Measurements from ENCODE around the gene ESPNL.
"Not testable (repeated sequence)": the region's sequence is repeated elsewhere in the genome, so short reads cannot be mapped to it uniquely, and the experiment has no call there.

ESPNL gene, protein sequence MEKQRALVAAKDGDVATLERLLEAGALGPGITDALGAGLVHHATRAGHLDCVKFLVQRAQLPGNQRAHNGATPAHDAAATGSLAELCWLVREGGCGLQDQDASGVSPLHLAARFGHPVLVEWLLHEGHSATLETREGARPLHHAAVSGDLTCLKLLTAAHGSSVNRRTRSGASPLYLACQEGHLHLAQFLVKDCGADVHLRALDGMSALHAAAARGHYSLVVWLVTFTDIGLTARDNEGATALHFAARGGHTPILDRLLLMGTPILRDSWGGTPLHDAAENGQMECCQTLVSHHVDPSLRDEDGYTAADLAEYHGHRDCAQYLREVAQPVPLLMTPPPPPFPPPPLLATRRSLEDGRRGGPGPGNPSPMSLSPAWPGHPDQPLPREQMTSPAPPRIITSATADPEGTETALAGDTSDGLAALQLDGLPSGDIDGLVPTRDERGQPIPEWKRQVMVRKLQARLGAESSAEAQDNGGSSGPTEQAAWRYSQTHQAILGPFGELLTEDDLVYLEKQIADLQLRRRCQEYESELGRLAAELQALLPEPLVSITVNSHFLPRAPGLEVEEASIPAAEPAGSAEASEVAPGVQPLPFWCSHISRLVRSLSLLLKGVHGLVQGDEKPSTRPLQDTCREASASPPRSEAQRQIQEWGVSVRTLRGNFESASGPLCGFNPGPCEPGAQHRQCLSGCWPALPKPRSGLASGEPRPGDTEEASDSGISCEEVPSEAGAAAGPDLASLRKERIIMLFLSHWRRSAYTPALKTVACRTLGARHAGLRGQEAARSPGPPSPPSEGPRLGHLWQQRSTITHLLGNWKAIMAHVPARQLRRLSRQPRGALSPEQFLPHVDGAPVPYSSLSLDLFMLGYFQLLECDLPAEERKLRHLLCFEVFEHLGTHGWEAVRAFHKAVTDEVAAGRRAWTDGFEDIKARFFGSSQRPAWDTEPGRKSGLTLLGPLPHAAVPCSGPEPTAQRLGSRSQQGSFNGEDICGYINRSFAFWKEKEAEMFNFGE

DNA sequence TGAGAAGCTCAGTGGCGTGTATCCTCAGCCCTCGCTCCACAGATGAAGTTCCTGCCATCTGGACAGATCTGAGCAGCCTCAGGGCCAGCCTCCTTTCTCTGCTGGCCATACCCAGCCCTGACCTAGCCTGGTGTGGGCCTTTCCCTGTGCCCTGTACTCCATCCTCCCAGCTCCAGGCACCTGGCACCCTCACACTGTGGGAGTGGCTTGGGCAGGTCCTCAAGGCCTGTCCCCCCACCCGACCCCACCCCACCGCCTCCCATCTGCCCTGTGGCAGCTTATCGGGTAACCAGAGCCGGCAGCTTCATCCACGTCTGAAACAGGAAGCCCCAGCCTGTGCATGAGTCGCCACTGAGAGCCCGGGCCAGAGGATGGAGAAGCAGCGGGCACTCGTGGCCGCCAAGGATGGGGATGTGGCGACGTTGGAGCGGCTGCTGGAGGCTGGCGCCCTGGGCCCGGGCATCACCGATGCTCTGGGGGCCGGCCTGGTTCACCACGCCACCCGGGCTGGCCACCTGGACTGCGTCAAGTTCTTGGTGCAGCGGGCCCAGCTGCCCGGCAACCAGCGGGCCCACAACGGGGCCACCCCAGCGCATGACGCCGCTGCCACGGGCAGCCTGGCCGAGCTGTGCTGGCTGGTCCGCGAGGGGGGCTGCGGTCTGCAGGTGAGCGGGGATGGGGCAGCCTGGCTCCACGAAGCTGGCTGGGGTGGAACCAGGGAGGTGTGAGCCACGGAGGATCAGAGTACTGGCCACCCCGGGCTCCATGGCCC, at the start of gene ESPNL:
ESPNL (plus strand) TSS at position 292 of the 772 bp plus-strand sequence; CDS start at position 372, 80 bp downstream.
- peak; percentile 44 to 52 for DNase-seq
- TF ChIP-seq POLR2A (IDR thresholded peaks at IDR 0.05; ENCODE audit: low read length) (no peak), GATA1 (IDR thresholded peaks at IDR 0.05; ENCODE audit: low read depth, low read length) (no peak)

DNA sequence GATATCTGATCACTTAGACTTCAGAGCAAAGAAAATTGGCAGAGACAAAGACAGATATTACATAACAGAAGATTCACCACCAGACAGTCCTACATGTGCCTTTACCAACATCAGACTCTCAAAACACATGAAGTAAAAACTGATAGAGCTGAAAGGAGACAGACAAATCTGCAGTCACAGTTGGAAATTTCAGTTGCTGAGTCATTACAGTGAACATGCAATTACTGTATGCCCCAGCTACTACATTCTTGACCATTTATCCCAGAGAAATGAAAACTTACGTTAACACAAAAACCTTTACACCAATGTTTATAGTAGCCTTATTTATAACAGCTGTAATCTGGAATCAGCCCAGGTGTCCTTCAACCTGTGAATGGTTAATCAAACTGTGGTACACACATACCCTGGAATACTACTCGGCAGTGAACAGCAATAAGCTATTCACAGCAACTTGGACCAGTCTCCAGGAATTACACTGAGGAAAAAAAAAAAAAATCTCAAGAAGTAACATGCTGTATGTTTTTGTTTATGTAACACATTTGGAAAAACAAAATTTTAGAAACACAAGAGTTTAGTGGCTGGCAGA, 46.9 kb upstream of the ESPNL start:
- TF ChIP-seq POLR2A (IDR thresholded peaks at IDR 0.05; ENCODE audit: low read length) = no peak
- TF ChIP-seq GATA1 (IDR thresholded peaks at IDR 0.05; ENCODE audit: low read depth, low read length) = no peak
- peak; percentile 61 to 74 for DNase-seq

DNA sequence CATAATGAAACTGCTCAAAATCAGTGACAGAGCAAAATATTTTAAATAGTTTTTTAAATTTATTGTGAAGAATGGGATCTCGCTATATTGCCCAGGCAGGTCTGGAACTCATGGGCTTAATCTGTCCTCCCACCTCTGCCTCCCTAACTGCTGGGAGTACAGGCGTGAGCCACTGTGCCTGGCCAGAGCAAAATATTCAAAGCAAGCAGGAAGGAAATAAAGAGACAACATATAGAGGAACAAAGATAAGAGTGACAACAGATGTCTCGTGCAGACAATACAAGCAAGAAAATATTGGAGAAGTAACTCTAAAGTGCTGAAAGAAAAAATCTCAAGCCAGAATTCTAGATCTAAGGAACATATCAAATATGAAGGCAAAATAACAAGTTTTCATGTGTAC, 44.3 kb upstream of the ESPNL start:
- no peak for DNase-seq

DNA sequence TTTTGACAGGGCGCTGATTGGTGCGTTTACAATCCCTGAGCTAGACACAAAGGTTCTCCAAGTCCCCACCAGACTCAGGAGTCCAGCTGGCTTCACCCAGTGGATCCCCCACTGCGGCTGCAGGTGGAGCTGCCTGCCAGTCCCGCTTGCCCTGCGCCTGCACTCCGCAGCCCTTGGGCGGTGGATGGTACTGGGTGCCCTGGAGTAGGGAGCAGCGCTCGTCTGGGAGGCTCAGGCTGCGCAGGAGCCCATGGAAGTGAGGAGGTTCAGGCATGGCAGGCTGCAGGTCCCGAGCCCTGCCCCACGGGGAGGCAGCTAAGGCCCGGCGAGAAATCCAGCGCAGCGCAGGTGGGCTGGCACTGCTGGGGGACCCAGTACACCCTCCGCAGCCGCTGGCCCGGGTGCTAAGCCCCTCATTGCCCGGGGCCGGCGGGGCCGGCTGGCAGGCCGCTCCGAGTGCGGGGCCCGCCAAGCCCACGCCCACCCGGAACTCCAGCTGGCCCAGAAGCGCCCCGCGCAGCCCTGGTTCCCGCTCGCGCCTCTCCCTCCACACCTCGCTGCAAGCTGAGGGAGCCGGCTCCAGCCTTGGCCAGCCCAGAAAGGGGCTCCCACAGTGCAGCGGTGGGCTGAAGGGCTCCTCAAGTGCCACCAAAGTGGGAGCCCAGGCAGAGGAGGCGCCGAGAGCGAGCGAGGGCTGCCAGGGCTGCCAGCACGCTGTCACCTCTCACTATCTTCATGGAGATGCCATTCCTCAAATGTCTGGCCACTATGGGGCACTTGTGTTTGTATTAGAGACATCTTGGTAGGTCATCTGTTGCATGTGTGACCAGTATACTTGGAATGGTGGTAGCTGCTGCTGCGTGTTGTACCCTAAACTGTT, 42.2 kb upstream of the ESPNL start:
- DNase-seq = not testable (repeated sequence)

More for the DNA sequence above, 44.3 kb upstream of the ESPNL start:
- TF ChIP-seq POLR2A (IDR thresholded peaks at IDR 0.05; ENCODE audit: low read length) = no peak
- no peak for TF ChIP-seq GATA1 (IDR thresholded peaks at IDR 0.05; ENCODE audit: low read depth, low read length)

DNA sequence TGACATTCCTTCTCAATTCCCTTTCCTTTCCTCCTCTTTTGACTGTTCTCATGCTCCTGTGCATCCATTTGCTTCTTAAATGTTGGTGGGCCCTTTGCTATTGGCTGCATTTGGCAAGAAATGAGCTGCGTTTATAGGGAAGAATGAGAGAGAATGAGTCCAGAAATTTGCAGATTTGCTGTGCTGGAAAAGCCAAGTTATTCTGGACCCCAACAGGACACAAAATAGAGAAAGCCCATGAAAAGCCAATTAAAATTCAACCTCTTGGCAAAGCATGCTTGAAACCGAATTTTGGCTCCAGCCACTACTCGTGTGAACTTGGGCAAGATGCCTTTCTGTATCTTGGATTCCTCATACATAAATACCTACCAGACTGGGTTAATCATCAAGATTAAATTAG, 40.6 kb upstream of the ESPNL start:
- no peak for TF ChIP-seq POLR2A (IDR thresholded peaks at IDR 0.05; ENCODE audit: low read length)
- TF ChIP-seq GATA1 (IDR thresholded peaks at IDR 0.05; ENCODE audit: low read depth, low read length) = no peak
- DNase-seq = no peak

DNA sequence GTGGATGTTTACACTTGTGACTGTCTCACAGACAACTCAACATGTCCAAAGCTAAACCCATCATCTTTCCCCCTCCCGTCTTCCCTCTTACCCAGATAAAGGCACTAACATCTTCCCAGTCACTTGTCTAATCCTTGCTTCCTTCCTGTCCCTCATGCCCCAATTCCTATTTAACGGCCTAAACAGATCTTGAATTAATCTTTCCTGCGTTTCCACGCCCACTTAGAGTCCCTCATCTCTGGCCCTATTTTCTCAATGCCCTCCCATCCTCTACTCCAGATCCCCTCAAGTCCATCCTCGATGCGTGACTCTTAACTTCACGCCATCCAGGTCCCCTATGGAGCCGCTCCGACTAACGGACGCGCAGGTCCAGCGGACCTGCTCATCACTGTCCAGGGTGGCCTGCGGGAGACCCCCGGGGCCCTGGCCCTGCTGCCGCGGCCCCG, 40.0 kb upstream of the ESPNL start:
- TF ChIP-seq GATA1 (IDR thresholded peaks at IDR 0.05; ENCODE audit: low read depth, low read length) (no peak), POLR2A (IDR thresholded peaks at IDR 0.05; ENCODE audit: low read length) (no peak)
- peak in 1 of 2 experiments; percentile 73 for DNase-seq

DNA sequence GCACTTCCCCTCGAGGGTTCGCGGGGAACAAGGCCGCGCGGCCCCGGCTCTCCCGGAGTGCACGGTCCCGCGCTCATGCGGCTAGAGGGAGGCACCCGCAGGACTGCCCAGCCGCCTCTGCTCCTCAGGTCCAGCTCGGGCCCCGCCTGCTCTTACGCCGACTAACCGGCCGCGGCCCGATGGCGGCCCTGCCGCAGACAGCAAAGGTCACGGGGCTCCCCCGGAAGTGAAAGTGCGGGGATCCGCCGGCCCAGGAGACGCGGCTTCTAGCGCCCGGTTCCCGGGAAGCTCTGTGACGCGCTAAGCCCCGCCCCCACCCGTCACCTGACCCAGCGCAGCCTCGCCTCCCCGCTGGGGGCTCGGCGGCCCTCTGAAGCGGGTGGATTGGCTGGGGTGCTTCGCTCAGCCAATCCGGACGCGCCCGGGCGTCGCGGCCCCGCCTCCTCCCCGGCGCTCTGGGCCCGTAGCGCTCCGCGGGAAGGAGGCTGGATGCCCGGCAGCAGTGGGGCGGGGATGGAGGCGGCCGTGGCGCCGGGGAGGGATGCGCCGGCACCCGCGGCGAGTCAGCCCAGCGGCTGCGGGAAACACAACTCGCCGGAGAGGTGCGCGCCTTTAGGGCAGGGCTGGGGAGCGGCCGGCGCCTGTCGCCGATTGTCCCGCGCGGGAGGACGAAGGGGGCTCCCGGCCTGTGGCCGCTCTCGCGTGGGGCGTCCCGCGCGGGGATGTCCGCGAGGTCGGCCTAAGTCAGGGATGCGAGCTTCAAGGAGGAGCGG, 39.4 kb upstream of the ESPNL start, which contains the start of gene SCLY:
SCLY (plus strand) TSS at position 460 of the 773 bp plus-strand sequence; CDS start at position 514, 54 bp downstream.
- DNase-seq = peak; percentile 98 to 99
- TF ChIP-seq GATA1 (IDR thresholded peaks at IDR 0.05; ENCODE audit: low read depth, low read length) (no peak), POLR2A (IDR thresholded peaks at IDR 0.05; ENCODE audit: low read length) (peak; percentile 90)

DNA sequence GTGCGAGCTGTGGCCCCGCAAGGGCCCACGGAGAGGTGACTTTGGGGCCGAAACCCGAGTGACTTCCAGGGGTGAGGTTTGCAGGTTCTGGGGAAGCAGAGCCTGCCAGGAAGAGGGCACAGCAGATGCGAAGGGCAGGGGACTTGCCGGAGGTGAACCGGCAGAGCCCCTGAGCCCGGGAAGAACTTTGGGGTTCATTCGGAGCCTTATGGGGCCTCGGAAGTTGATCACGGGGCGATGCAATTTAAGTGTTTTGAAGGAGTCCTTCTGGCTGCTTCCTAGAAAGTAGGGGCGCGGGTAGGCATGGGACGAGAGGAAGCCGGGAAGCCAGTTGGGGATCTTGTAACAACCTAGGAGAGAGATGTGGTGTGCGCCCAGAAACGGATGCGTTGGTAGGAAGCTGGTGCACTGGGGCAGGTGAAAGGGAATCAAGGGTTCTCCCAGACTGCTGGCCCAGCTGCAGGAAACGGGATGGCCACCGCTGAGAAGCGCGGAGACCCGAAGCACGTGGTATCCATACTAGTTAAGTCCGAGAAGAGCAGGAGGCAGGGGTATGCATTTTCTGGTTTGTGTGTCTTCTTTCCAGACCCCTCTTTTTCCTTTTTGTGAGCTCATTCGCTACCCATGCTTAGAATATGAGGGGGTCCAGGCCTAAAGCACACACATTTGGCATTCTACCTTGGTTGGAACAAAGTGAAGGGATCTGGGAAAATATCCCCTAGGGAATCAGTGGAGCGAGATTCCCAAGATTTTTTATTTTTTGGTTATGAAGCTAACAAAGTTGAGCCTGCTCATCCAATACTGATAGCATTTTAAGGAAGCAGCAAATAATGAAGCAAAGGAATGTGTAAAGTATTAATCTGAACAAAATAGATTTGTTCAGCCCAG, 38.6 kb upstream of the ESPNL start:
- peak; percentile 50 to 64 for DNase-seq
- TF ChIP-seq POLR2A (IDR thresholded peaks at IDR 0.05; ENCODE audit: low read length) (no peak), GATA1 (IDR thresholded peaks at IDR 0.05; ENCODE audit: low read depth, low read length) (no peak)

DNA sequence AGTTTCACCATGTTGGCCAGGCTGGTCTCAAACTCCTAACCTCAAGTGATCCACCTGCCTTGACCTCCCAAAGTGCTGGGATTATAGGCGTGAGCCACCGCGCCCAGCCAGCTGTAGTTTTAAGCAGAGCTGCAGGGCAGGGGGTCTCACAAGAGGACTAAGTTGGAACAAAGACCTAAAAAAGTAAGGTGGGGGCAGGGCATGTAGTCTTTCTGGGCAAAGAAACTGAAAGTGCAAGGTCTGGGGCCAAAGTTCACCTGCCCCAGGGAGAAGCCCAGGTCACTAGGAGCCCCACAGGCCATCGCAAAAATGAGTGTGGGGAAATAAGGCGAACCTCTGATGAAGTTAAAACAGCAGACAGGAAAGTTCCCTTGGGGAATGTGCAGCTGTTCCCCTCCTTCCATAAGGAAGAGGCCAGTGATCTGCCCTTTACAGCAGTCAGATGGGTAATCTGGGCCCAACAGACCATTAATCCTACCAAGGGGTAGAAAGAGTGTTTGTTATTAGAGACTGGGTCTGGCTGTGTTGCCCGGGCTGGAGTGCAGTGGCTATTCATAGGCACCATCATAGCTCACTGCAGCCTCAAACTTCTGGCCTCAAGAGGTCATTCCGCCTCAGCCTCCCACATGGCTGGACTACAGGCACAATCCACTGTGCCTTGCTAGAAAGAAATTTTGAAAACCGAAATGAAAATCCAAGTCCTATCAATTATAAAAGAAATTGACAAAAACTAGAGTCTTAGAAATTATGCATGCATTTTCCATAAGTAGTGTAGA, 36.5 kb upstream of the ESPNL start:
- TF ChIP-seq POLR2A (IDR thresholded peaks at IDR 0.05; ENCODE audit: low read length) (no peak), GATA1 (IDR thresholded peaks at IDR 0.05; ENCODE audit: low read depth, low read length) (no peak)
- DNase-seq = no peak

DNA sequence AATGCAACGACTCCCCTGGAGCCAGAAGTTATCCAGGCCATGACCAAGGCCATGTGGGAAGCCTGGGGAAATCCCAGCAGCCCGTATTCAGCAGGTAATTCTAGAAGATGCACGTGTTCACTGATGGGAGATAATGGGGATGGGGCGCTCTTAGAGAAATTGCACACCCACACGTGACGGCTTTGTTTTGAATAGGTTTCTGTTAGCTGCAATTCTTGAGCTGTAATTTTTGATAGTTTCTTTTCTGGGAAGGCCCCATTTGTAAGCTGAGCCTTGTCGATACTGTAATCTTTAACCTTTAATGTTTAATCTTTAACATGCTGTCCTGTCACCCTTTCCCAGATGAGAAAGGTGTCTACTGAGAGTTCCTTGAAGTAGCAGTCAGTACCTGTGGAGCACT, 35.8 kb upstream of the ESPNL start:
- no peak for DNase-seq
- TF ChIP-seq GATA1 (IDR thresholded peaks at IDR 0.05; ENCODE audit: low read depth, low read length) = no peak
- no peak for TF ChIP-seq POLR2A (IDR thresholded peaks at IDR 0.05; ENCODE audit: low read length)
